Fibroblast of gingiva (primary cell): ENCODE results near the gene CHL1.

Experiments
- DNase-seq: peaks from one replicate; pipeline ENCODE4 v3.0.0-alpha.2; 2011; ENCODE audit warnings: low read depth

The CHL1 gene

GRCh38 chr3:411226-411625 is 214.7 kb downstream of the CHL1 start:
- no peak for DNase-seq

GRCh38 chr3:414063-414462 is 217.5 kb downstream of the CHL1 start:
- no peak for DNase-seq

- DNase-seq = no peak
Measured at GRCh38 chr3:418239-418929, 221.8 kb downstream of the CHL1 start.

GRCh38 chr3:420584-420983 is 224.0 kb downstream of the CHL1 start:
- no peak for DNase-seq

GRCh38 chr3:425079-425478 is 228.5 kb downstream of the CHL1 start:
- DNase-seq = no peak

- no peak for DNase-seq
Measured at GRCh38 chr3:426072-426471, 229.5 kb downstream of the CHL1 start.

GRCh38 chr3:427128-427527 is 230.6 kb downstream of the CHL1 start:
- DNase-seq = no peak

- DNase-seq = no peak
Measured at GRCh38 chr3:430186-430585, 233.6 kb downstream of the CHL1 start.

GRCh38 chr3:435161-435560 is 238.6 kb downstream of the CHL1 start:
- no peak for DNase-seq

GRCh38 chr3:436053-436452 is 239.5 kb downstream of the CHL1 start:
- DNase-seq = no peak

- no peak for DNase-seq
Measured at GRCh38 chr3:440826-441225, 244.3 kb downstream of the CHL1 start.

- DNase-seq = no peak
Measured at GRCh38 chr3:445960-446359, 249.4 kb downstream of the CHL1 start.

- no peak for DNase-seq
Measured at GRCh38 chr3:447671-448070, 251.1 kb downstream of the CHL1 start.

- DNase-seq = no peak
Measured at GRCh38 chr3:449711-450110, 253.1 kb downstream of the CHL1 start.

GRCh38 chr3:452221-452620 is 255.7 kb downstream of the CHL1 start:
- DNase-seq = no peak

GRCh38 chr3:453106-453505 is 256.5 kb downstream of the CHL1 start:
- no peak for DNase-seq

GRCh38 chr3:454986-455385 is 258.4 kb downstream of the CHL1 start:
- no peak for DNase-seq

- DNase-seq = no peak
Measured at GRCh38 chr3:458124-458523, 261.6 kb downstream of the CHL1 start.

GRCh38 chr3:458653-459310 is 262.2 kb downstream of the CHL1 start:
- no peak for DNase-seq
